NCI-H1048 (cell line): ENCODE results near the gene MPST.

Experiments used
- DNase-seq: peaks from one replicate; lab custom pipeline; 2025; lab: John Stamatoyannopoulos, UW

The MPST gene

DNA sequence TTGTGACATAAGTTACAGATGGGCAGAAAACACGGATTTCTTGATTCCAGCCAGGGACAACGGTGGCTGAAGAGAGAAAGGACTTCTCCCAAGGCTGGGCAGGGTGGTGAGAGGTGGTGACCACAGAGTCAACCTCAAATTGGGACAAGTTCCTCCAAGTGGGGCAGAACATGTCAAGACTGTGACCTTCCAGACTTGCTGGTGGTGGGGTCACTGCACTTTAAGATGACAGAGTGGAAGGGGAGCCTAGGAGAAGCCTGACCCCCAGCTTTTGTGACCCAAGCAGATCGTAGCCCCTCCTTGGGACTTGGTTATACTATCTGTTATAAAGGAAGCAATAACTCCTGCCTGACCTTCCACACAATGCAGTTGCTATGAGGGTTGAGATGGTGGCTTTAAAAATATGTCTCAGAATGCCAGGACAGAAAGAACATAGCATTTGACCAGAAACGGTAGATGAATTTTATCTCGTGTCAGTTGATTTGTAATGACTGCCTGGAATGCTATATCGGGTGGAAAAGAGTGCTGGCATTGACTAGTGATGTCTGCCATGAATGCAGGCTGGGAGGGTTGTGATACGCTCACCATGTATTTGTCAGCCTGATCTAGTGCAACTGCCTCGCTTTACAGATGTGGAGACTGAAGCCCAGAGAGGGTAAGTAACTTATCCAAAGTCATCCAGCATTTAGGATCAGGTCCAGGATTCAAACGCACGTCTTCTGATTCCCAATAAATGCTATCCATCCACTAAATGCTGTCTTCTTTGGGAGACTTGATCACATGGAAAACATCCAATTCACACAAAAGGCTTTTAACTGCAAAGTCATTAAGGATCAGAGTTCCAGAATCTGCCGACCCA, 18.6 kb upstream of the MPST start:
- DNase-seq = no peak

DNA sequence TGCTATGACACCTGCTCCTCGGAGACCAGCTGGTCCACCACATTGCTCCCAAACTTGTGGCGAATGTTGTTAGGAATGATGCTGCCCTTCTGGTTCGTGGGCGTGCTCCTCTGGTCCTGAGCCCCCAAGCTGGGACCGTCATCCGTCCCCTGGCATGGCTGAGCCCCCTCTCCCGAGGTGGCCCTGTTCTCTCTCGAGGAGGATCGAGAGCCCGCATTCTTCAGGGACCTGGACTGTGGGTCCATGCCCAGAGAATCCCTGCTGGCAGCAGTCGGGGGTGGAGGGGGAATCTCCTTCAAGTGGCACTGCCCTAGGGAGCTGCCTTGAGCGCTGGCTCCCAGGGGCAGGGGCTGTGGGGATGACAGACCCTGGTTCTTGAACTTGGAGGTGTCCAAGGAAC, 17.7 kb upstream of the MPST start:
- DNase-seq = no peak

DNA sequence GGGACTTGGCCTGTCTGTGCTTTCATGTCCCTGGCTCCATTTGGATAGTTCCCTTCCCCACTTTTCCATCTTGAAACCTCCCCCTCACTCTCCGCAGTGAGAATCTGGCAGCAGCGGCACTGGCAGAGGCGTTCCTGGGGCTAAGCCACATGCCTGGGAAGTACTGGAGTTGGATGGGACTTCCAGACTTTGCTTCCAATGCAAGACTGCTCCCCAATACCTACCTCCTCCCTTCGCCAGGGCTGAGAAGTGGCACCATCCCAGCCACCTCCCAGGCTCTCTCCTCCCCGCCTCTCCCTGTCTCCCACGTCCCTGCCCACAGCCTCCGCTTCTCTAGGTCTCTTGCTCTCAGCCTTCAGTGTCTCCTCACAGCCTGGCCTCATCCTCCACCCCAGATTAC, 16.9 kb upstream of the MPST start:
- no peak for DNase-seq

DNA sequence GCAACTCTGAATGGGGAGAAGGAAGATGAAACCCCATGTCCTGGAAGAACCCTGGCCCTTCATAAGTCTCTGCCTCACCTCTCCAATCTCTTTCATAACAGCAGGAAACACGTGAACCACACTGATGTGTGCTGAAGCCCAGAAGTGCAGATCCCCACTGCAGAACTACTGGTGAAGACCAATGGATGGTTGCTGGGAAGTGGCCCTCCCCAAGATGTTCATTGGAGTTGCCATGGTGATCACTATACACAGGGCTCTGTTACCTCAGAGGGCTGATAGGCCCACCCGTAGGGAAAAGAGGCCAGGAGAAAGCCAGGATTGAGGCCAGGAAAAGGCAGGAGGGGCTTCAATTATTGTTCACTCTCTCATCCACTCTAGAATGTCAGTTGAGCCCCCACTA, 11.9 kb upstream of the MPST start:
- no peak for DNase-seq

DNA sequence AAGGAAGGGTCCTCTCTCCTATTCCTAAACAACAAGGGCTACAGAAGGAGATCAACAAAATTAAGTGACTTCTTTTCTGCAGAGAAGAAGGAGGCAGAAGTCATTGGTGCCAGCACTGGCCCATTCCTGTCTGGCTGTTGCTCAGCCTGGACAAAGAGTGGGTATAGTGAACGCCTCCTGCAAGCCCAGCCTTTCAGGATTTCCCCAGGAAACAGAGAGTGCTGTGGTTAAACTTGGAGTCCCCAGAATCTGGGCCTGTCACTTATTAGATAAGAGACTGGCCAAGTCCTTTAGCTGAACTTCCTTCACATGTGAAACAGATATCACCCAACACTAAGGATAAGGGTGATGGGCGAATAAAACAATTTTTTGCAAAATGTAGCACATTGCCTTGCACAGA, 11.2 kb upstream of the MPST start:
- no peak for DNase-seq

DNA sequence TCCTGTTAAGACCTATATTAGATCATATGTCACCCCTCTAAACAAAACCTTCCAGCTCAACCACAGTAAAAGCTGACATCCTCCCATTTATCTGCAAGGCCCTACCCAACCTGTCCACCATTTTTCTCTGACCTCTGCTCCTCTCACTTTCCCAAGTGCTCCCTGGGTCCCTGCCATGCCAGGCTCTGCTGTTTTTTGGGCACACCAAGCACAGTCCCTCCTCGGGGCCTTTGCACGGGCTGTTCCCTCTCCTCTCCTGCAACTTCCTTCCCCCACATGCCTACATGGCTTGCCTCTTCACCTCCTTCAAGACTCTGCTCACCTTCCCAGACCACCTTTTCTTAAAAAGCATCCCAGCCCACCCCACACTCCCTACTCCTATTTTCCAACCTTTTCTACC, 10.1 kb upstream of the MPST start:
- no peak for DNase-seq

DNA sequence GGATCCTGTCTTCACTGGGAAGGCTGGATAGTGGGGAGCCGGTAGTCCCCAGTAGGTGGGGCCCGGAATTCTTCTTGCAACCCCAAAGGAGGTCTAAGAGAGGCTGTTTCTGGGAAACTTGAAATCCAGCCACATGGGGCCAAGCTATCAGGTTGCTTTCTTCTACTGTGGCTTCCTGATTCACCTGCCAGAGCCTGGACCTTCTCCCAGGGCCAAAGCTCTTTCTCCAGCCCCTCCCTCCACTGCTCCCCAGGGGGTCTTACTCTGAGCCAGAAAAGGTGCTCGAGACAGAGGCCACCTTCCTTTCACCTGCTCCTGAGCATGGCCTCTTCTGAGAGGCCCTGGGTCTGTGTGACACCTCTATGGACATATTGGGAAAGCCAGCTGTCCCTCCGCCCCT, 9.4 kb upstream of the MPST start:
- DNase-seq = no peak

DNA sequence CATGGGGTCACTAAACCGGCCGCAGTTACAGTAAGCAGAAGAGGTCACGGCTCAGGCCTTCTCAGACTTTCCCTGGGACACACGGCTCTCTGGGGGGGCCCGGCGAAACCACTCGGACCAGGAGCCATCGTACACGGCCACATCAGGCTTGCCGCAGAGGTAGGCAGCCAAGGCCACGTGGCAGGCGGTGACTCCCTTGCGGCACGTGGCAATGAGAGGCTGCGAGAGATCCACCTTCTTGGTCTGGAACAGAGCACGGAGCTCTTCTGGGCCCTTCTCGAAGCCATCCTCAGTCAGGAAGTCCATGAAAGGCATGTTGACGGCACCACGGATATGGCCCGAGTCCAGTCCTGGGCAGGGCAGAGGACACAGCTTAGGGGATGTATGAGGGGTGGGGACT, 8.6 kb upstream of the MPST start:
- no peak for DNase-seq

DNA sequence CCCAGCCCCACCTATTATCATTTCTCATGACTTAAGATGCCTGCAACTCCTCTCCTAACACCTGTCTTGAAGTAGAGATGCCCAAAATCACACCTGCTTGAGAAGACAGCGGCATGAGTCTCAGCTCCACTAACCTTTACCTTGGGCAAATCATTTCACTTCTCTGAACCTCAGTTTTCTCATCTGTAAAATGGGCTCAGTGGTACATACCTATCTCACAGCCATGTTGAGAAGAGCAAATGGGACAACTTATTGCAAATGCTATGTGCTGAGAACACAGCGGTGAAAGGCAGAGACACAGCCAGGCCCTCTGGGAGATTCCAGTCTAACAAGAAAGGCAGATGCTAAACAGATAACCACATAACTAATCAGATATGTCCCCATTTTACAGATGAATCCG, 8.1 kb upstream of the MPST start:
- no peak for DNase-seq

DNA sequence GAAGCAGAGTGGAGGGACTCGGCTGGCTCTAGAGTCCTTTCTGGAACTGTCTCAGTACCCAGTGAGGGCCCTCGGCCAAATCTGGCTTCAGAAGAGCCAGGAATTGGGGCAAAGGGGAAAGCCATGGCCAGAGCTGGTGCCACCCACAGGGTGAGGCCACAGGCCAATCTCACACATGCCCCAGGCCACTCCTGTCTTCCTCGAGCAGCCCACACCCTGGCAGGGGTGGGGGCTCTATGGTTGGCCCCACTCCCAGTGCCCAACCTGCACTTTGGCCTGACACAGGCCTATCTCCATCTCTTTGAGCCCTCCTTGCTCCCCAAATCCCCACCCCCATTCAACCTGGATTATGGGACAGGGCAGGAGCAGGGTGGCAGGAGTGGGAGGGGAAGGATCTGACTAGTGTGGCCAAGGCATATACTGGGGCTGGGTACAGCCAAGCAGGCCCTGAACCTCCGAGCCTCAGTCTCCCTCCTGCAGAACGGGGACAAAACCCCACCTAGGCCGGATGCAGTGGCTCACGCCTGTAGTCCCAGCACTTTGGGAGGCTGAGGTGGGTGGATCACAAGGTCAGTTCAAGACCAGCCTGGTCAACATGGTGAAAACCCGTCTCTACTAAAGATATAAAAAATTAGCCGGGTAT, 7.2 kb upstream of the MPST start:
- no peak for DNase-seq

DNA sequence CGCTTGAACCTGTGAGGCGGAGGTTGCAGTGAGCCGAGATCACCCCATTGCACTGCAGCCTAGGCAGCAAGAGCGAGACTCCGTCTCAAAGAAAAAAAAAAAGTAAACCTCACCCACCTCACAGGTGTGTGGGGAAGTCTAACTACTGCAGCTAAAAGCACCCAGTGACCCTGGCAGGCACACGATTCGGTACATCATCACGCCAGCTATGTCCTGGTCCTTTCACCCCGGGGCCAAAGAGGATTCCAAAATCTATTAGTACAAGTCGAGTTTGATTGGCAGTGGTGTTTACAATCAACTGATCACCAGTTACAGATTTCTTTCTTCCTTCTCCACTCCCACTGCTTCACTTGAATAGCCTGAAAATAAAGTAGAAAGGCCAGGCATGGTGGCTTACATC, 6.6 kb upstream of the MPST start:
- no peak for DNase-seq

DNA sequence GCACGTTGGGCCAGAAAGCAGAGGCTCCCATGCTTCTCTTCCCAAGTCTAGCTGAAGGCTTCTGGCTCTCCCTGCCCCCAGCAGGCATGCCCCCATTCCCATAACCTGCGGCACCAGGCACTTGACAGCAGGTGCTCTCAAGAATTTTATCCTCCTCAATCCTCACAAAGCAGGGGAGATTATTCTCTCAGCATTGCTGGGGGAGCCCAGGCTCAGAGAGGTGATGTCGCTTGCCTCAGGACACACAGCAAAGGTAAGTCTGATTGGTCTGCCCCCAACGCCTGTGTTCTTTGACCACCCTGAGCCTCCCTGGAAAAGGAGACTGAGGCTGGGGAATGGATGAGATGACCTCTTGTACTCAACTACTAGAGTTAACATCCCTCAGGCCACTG, 5.1 kb upstream of the MPST start:
- DNase-seq = no peak

DNA sequence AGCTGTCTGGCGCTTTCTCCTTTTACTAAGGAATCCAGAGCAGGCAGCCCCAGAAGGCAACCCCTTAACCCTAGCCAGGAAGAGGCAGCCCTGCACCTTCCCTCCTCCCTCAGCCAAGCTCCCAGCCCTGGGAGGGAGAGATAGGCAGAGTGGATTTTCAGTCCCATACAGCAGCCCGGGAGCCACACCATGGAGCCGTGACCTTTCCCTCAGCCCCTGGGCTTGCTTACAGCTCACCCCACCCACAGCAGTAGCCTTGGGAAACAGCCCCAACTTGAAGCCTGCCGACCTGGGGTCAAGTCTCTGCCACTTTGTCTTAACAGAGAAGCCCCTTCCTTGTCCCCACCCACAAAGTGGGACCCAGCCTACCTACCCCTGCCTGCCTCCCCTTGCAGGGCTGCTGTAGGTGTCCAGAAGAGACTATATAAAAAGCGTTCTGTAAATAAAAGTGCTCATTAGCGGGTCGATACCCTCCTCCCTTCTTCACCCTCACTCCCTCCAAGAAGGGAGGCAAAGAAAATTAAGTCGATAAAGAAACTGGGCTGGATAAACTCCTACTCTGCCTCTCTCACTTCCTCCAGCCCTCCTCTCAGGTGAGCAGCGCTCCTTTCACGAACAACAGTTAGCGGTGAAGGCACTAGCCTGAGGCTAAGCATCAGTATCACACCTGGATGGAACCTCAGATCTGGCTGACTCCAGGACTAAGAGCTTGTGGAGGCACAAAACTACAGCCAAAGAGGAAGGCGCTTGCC, 4.5 kb upstream of the MPST start:
- DNase-seq = no peak

DNA sequence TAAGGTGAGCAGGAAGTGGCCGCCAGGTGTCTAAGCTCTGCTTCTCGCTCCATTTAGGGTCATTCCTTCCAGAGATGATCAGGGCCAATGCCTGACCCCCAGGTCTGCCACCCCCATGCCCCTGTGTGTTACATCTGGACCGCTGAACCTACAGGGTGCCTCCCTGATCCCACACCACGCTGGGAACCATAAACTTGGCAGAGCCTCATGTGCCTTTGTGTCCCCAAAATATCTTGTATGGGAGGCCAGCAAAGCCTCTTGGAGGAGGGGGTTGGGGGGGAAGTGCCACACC, 4.0 kb upstream of the MPST start:
- DNase-seq = no peak

DNA sequence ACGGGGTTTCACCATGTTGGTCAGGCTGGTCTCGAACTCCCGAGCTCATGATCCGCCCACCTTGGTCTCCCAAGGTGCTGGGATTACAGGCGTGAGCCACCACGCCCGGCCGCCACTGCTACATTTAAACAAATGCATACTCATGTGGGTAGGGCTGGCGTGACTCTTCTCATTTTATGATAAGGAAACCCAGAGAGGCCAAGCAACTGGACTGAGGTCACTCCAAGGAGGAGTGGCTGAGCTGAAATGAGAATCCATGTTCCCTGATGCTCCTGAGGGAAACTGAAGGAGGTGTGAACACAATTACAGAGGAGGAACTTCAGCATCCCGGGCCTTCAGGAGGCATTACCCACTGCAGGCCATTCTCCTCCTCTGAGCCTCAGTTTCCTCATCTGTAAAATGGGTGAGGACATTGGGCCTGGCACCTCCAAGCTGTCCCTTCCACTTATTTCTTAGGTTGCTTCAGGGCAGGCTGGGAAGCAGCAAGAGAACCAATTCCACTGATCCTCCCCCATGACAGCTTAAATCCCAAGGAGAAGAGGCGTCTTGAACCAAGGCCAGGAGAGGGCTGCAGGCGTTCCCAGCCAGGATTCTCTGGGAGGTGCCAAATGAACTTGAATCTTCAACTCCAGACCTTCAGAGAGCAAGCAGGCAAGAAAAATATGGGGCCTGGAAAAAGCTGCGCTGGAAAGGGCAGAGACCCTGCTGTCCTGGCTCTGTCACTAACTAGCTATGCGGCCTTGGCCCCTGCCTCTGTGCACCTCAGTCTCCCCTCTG, 3.2 kb upstream of the MPST start:
- DNase-seq = no peak

DNA sequence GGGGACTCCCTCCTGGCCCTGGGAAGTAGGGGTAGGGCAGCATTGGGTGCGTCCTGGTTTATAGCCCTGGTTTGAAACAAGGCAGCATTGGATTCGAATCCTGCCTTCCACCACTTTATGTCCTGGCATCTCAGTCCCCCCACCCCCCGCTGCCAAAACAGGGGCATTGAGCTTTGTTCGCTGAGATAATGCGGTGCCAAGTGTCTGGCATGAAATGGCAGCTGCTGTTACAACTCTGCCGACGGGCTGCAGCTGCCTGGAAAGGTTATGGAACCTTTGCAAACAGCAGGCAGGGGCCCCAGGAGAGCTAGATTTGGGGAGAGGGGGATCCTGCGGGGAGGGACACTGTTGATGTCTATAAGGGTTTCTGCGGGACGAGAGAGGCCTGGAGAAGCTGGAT, 2.2 kb upstream of the MPST start:
- no peak for DNase-seq

DNA sequence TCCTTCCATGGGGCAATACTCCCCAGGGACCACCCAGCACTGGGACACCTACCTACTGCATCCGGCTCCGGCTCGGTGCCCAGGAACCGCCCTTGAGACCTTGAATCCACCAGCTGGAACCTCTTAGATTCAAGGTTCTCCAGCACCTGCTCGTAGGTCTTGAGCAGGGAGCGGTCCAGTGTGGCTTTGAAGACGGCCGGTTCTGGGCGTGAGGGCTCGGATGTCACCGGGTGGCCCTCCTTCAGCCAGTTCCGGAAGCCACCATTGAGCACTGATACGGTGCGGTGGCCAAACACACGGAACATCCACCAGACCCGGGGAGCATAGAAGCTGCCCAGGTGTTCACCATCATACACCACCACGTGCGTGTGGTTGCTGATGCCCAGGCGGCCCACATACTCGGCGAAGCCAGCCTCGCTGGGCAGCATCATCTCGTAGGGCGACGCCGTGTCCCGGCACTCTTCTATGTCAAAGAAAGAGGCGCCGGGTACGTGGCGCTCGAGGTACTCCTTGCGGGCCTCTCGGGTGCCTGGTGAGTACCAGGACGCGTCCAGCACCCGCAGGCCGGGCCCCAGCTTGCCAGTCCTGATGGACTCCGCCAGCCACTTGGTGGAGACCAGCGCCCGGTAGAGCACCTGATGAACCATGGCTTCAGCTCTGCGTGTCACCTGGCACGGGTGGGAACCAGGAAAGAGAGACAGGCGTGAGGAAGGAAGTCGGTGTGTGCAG, 1.3 kb upstream of the MPST start:
- no peak for DNase-seq

DNA sequence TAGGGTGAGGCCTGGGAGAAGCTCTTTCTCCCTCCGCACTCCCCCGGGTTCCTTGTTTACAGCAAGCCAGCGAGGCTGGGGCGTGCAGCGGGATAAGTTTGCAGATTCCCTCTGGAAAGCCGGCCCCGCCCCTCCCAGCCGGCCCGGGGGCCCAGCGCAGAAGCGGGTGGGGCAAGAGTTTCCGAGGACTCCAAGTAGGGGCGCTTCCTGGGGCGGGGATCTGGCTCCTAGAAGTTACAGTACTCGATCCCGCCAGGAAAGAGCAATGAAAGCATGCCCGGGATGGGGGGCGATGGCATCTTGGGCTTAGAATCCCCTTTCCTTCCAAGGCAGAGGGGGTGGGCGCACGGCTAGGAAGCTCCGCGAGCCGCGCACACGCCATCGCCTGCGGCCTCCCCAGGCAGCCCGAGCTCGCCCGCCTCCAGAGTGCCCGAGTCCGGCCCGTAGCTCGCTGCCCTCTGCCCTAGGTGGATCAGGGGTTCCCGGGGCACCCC, 680 bp upstream of the MPST start:
- no peak for DNase-seq

DNA sequence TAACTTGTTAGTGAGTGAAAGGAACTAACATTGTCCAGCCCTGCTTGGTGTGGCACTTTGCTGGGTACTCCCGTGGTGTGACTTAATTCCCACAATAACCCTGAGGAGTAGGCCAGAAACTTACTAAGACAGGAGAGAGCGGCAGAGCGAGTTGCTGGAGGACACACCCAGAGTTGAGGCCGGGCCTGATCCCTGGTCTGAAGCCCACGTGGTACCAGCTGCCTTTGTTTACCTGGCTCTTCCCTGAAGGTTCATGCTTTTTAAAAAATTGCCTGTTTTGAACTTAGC, 594 bp downstream of the MPST start:
- no peak for DNase-seq

DNA sequence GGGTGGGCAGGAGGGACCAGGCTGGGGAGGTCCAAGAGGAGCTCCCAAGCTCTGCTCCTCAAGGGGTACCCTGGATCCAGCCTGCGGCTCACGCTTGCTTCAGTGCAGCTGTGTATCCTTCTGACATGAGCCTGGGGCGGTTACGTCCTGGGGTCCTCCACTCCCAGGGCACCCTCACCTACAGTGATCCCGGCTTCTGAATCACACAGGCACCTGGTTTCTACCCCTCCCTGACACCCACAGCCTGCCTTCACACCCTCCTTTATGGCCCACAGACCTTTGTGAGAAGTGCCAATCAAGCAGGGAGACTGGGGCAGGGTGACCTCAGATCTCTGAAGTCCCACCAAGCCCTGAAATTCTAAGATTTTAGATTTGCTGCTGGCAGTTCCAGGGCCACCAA, 1.5 kb downstream of the MPST start:
- no peak for DNase-seq

DNA sequence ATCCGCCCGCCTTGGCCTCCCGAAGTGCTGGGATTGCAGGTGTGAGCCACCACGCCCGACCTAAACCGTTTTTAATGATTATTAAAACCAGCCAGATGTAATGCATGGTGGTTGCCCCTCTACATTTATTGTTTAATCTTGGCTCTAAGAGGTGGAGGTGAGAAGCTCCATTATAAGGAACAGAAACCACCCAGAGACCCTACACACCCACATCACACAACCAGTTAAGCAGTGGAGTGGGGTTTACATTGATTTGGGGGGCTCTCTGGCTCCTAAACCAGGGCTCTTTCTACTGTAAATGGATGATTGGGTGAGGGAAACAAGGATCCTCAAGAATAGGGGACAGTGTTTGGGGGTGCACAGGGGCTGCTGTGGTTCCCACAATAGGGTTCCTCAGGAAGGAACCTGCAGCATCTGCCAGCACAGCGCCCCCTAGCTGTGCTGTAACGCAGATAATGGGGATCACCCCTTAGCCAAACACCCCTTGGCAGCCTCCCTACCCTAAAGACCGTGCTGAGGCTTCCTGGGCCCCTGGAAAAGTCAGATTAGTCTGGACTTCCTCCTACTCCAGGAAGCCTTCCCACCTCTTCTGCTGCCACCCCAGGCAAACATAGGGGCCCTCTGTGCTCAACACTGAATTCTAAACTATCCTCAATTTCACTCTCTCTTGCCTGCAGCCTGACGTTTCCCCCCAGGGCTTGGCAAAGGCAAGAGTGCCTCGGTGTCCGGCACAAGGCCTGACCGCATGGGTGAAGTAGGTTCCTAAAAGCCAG, 2.4 kb downstream of the MPST start:
- DNase-seq = no peak
